NT2/D1 (cell line): ENCODE measurements around the gene TRAM2.

ENCODE experiments used
- SUZ12 ChIP-seq: IDR thresholded peaks from 2 replicates; pipeline ENCODE4 v1.6.1; 2011; ENCODE audit not compliant: insufficient read length, insufficient read depth; ENCODE audit errors: extremely low read depth
- YY1 ChIP-seq: IDR thresholded peaks from 2 replicates; pipeline ENCODE4 v1.6.1; 2011; ENCODE audit not compliant: insufficient read length, insufficient read depth
- ZNF274 ChIP-seq: IDR thresholded peaks from 2 replicates; pipeline ENCODE4 v1.6.1; 2011; ENCODE audit warnings: mild to moderate bottlenecking, low read depth, low read length

DNA sequence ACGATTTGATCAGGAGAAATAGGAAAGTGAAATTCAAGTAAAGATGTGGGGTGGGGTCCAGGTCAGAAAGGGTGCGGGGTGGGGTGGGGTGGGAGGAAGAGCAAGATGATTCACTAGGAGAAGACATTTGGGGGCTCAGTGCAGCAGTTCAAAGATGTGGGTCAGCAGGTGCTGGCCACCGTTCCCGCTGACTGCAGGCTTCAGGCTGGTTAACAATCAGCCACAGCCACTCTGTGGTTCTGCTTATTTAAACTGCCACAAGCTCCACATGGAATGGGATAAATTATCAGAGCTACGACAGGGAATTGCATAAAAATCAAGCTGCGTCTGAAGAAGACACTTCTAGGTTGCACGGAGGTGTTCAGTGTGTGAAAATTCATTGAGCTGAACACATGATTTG is 49.4 kb downstream of the TRAM2 start:
- TF ChIP-seq YY1 (no peak), SUZ12 (no peak), ZNF274 (no peak)
